HUES64 (cell line): Measurements from ENCODE around the gene GOLT1B.

Experiments used
- H3K27ac ChIP-seq: 2 replicates; pipeline ENCODE4 v1.7.0; 2013; ENCODE audit warnings: low read depth, low read length, inconsistent platforms
- H3K27me3 ChIP-seq: 2 replicates; pipeline ENCODE4 v1.6.1; 2013; ENCODE audit warnings: mild to moderate bottlenecking, low read length; ENCODE audit not compliant: insufficient read depth
- H3K36me3 ChIP-seq: 2 replicates; pipeline ENCODE4 v1.6.1; 2013; ENCODE audit warnings: mild to moderate bottlenecking, low read length; ENCODE audit not compliant: insufficient read depth
- H3K4me1 ChIP-seq: 2 replicates; pipeline ENCODE4 v1.6.1; 2013; ENCODE audit warnings: mild to moderate bottlenecking, low read length, moderate library complexity; ENCODE audit not compliant: insufficient read depth
- H3K4me3 ChIP-seq: 2 replicates; pipeline ENCODE4 v1.5.1; 2013; ENCODE audit warnings: mild to moderate bottlenecking, low read length, moderate library complexity
- H3K9ac ChIP-seq: 2 replicates; pipeline ENCODE4 v1.6.1; 2013; ENCODE audit warnings: mild to moderate bottlenecking, low read depth, low read length
- H3K9me3 ChIP-seq: 2 replicates; pipeline ENCODE4 v1.6.1; 2013; ENCODE audit warnings: low read depth, low read length; ENCODE audit not compliant: insufficient read depth
- WGBS: fragments of 150-250, 120-280 bp; methylation state at CpG from one replicate; pipeline ENCODE4 v1.1.7; 2013; ENCODE audit warnings: missing lambda C conversion rate; 5-methylcytosine and 5-hydroxymethylcytosine counted together

The GOLT1B gene

GRCh38 chr12:21566907-21567394 is 65.4 kb downstream of the GOLT1B start:
- H3K36me3 ChIP-seq: no peaks in the 10 kb centered on the region
- no peak overlapping the region for H3K4me3 ChIP-seq
- 93% methylated on average over 3 of the region's 3 CpGs for whole genome bisulfite sequencing
- no peaks in the 10 kb centered on the region for H3K27me3 ChIP-seq
- H3K9ac ChIP-seq: no peak overlapping the region
- H3K4me1 ChIP-seq: peaks cover 3% of the 10 kb centered on the region; the same call in 1 of the 2 replicates
- no peak overlapping the region for H3K27ac ChIP-seq
- no peaks in the 10 kb centered on the region for H3K9me3 ChIP-seq
